Measurements from ENCODE around the gene PGAP6.

The PGAP6 gene

DNA sequence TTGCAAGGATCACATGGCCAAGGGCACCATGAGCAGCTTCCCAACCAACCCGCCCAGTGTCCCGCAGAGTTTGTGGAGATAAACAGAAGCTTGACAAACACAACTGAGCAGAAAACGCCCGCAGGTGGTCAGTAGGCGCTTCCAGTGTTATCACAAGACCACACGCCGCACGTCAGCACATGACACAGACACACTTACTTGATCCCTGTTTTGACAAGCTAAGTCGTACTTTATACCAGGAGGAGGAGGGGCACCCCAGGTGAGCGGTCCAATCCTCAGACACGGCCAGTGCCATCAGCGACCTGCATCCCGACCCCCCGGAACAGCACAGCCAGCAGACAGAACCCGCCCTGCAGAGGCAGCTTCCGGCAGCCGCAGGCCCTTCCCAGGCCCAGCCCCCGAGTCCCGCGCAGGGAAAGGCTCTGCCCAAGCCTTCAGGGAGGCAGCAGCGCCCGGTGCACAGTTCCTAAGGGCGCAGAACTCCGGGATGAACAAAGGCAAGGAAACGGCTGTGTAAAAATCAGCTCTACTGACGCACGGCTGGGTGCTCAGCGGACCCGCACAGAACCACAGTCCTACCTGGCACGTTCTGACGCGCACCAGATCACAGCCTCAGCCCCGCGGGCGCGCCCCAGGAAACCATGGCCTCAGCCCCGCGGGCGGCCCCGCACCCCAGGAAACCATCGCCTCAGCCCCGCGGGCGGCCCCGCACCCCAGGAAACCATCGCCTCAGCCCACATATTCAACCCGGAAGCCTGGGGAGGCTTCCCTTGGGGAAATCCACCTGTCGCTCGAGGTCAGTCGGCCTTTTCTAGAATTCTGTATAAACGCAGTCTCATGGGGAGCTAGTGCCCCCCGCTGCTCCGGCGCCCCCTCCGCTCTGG is 57.1 kb downstream of the PGAP6 start:
- Histone ChIP-seq H3K36me3 (ENCODE audit: control insufficient read depth in 1 of 2, insufficient read depth in 2 of 2, low read length in 2 of 2) (peaks cover under 1 to 1% of the 10 kb centered on the region in 2 donors), H3K27me3 (ENCODE audit: control insufficient read depth in 1 of 2, insufficient read depth in 2 of 2, low read length in 2 of 2) (no peaks in the 10 kb centered on the region), H3K4me1 (ENCODE audit: control insufficient read depth in 1 of 2, insufficient read depth in 2 of 2, low read length in 2 of 2) (peaks cover 20 to 29% of the 10 kb centered on the region in 2 donors), H3K9ac (ENCODE audit: low read depth in 1 of 2, low read length in 2 of 2) (peak overlapping the region in 1 of 2 donors; percentile 17), H3K9me3 (ENCODE audit: control insufficient read depth in 1 of 2, low read length in 2 of 2) (no peaks in the 10 kb centered on the region), H3K27ac (ENCODE audit: low read depth, low read length) (peak overlapping the region; percentile 18), H3K4me3 (ENCODE audit: low read depth in 1 of 2, low read length in 2 of 2) (peak overlapping the region; percentile 39 to 40)

DNA sequence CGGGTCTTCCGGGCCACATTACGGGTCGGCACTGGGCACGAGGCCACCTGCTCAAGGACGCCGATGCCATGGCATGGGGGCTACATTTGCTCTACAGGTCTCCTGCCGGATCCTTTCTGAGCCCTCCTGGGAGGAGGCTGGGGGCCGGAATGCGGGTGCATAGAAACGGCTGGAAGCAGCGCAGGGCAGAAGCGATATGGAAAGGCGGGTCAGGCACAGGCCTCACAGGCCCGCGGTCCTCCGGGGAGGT is 57.7 kb downstream of the PGAP6 start:
- no peak overlapping the region for H3K4me3 ChIP-seq (ENCODE audit: low read depth in 1 of 2, low read length in 2 of 2)
- no peak overlapping the region for H3K9ac ChIP-seq (ENCODE audit: low read depth in 1 of 2, low read length in 2 of 2)
- no peaks in the 10 kb centered on the region for H3K9me3 ChIP-seq (ENCODE audit: control insufficient read depth in 1 of 2, low read length in 2 of 2)
- no peak overlapping the region for H3K27ac ChIP-seq (ENCODE audit: low read depth, low read length)
- H3K27me3 ChIP-seq (ENCODE audit: control insufficient read depth in 1 of 2, insufficient read depth in 2 of 2, low read length in 2 of 2) = no peaks in the 10 kb centered on the region
- H3K4me1 ChIP-seq (ENCODE audit: control insufficient read depth in 1 of 2, insufficient read depth in 2 of 2, low read length in 2 of 2) = peaks cover 20 to 29% of the 10 kb centered on the region in 2 donors
- H3K36me3 ChIP-seq (ENCODE audit: control insufficient read depth in 1 of 2, insufficient read depth in 2 of 2, low read length in 2 of 2) = peaks cover 6 to 7% of the 10 kb centered on the region in 2 donors

GRCh38 chr16:322476-323143 is 59.2 kb downstream of the PGAP6 start:
- no peak overlapping the region for H3K27ac ChIP-seq (ENCODE audit: low read depth, low read length)
- peaks cover 10 to 19% of the 10 kb centered on the region in 2 donors for H3K36me3 ChIP-seq (ENCODE audit: control insufficient read depth in 1 of 2, insufficient read depth in 2 of 2, low read length in 2 of 2)
- peaks cover 16 to 22% of the 10 kb centered on the region in 2 donors for H3K4me1 ChIP-seq (ENCODE audit: control insufficient read depth in 1 of 2, insufficient read depth in 2 of 2, low read length in 2 of 2)
- no peaks in the 10 kb centered on the region for H3K27me3 ChIP-seq (ENCODE audit: control insufficient read depth in 1 of 2, insufficient read depth in 2 of 2, low read length in 2 of 2)
- no peaks in the 10 kb centered on the region for H3K9me3 ChIP-seq (ENCODE audit: control insufficient read depth in 1 of 2, low read length in 2 of 2)
- no peak overlapping the region for H3K4me3 ChIP-seq (ENCODE audit: low read depth in 1 of 2, low read length in 2 of 2)
- H3K9ac ChIP-seq (ENCODE audit: low read depth in 1 of 2, low read length in 2 of 2) = no peak overlapping the region

GRCh38 chr16:321532-321931 is 60.2 kb downstream of the PGAP6 start:
- Histone ChIP-seq H3K27me3 (ENCODE audit: control insufficient read depth in 1 of 2, insufficient read depth in 2 of 2, low read length in 2 of 2) (no peaks in the 10 kb centered on the region), H3K4me3 (ENCODE audit: low read depth in 1 of 2, low read length in 2 of 2) (no peak overlapping the region), H3K36me3 (ENCODE audit: control insufficient read depth in 1 of 2, insufficient read depth in 2 of 2, low read length in 2 of 2) (peaks cover 10 to 19% of the 10 kb centered on the region in 2 donors), H3K4me1 (ENCODE audit: control insufficient read depth in 1 of 2, insufficient read depth in 2 of 2, low read length in 2 of 2) (peaks cover 8 to 16% of the 10 kb centered on the region in 2 donors), H3K9me3 (ENCODE audit: control insufficient read depth in 1 of 2, low read length in 2 of 2) (no peaks in the 10 kb centered on the region), H3K27ac (ENCODE audit: low read depth, low read length) (no peak overlapping the region), H3K9ac (ENCODE audit: low read depth in 1 of 2, low read length in 2 of 2) (no peak overlapping the region)
